ENCODE results near the gene ZBTB20. TPM values are rescaled to one million over a fixed set of nuclear protein-coding genes. Genes with fewer than 3 reads are reported as not detected.

Gene ZBTB20
- total and polyA plus RNA-seq, 2 donors (not counting 1 experiment from before 2014, with no cell fraction given), result 4.0 to 123 TPM

DNA sequence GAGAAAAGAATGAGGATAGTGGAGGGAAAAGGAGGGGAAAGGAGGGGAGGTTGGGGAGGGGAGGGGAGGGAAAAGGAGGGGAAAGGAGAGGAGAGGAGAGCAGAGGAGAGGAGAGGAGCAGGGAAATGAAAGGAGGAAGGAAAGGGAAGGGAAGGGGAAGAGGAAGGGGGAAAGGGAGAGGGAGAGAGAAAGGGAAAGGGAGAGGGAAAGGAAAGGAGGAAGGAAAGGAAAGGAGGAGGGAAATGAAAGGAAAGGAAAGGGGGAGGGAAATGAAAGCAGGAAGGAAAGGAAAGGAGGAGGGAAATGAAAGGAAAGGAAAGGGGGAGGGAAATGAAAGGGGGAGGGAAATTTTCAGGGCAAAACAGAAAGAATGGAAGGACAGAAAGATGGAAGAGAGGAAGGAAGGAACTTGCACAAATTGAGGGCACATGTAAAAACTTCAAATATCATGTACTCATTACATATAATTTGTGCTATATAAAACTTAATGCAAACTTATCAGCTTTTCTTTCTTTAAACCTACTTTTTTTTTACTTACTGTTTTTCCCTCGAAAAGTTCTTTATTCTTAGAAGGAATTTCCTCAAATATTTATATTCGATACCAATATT is 148.0 kb downstream of the ZBTB20 start:
- Mint-ChIP-seq H3K4me3 (no peak overlapping the region), H3K27ac (no peak overlapping the region), H3K9me3 (ENCODE audit: insufficient read depth) (peaks cover 6% of the 10 kb centered on the region), H3K27me3 (no peaks in the 10 kb centered on the region), H3K4me1 (peaks cover 6% of the 10 kb centered on the region)
- no CpG with 5 or more reads among the region's 2 CpGs for WGBS (ENCODE audit: insufficient coverage)
- DNase-seq (no peak), ATAC-seq (ENCODE audit: low read depth) (no peak)
- H3K27ac ChIP-seq (ENCODE audit: low read length in 2 of 2), result no peak overlapping the region
- CTCF ChIA-PET, result no interaction called here
- no peak overlapping the region for H3K4me3 ChIP-seq (ENCODE audit: control extremely low read depth in 1 of 5, extremely low read depth in 1 of 5, insufficient read depth in 1 of 5, low read depth in 2 of 5, low read length in 4 of 5)
- H3K9me3 ChIP-seq (ENCODE audit: control extremely low read depth in 1 of 3, control insufficient read depth in 2 of 3, insufficient read depth in 1 of 3, low read length in 2 of 3), result peaks cover 0 to 3% (median 2%) of the 10 kb centered on the region in 3 donors
- H4K20me1 ChIP-seq (ENCODE audit: control insufficient read depth, insufficient read depth, low read length, poor library complexity, severe bottlenecking), result no peaks in the 10 kb centered on the region
- H3K36me3 ChIP-seq (replicated peaks in 1 of 2; ENCODE audit: control extremely low read depth in 1 of 2, control insufficient read depth in 1 of 2, extremely low read depth in 1 of 2, insufficient read depth in 2 of 2, low read length in 1 of 2), result peaks cover 0 to 1% of the 10 kb centered on the region in 2 experiments
- H3K4me2 ChIP-seq (replicated peaks; ENCODE audit: low read depth, low read length, poor library complexity, severe bottlenecking), result no peak overlapping the region
- intact Hi-C loops (cut with micrococcal nuclease), result no loop called here
- no peak overlapping the region for H3K9ac ChIP-seq (ENCODE audit: low read length)
- no peaks in the 10 kb centered on the region for H3K4me1 ChIP-seq (ENCODE audit: control insufficient read depth in 2 of 2, insufficient read depth in 2 of 2, low read length in 2 of 2)
- TF ChIP-seq, protein P1, sequence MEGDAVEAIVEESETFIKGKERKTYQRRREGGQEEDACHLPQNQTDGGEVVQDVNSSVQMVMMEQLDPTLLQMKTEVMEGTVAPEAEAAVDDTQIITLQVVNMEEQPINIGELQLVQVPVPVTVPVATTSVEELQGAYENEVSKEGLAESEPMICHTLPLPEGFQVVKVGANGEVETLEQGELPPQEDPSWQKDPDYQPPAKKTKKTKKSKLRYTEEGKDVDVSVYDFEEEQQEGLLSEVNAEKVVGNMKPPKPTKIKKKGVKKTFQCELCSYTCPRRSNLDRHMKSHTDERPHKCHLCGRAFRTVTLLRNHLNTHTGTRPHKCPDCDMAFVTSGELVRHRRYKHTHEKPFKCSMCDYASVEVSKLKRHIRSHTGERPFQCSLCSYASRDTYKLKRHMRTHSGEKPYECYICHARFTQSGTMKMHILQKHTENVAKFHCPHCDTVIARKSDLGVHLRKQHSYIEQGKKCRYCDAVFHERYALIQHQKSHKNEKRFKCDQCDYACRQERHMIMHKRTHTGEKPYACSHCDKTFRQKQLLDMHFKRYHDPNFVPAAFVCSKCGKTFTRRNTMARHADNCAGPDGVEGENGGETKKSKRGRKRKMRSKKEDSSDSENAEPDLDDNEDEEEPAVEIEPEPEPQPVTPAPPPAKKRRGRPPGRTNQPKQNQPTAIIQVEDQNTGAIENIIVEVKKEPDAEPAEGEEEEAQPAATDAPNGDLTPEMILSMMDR (IDR thresholded peaks at IDR 0.05), result no peak
- TF ChIP-seq EZH2 (IDR thresholded peaks at IDR 0.05; ENCODE audit: borderline replicate concordance, insufficient read depth, low read depth, low read length, poor library complexity, severe bottlenecking), result no peak
- no peaks in the 10 kb centered on the region for H3K79me2 ChIP-seq (ENCODE audit: control insufficient read depth, insufficient read depth, low read length)
- H3K27me3 ChIP-seq (replicated peaks in 1 of 4; ENCODE audit: control extremely low read depth in 1 of 4, control insufficient read depth in 3 of 4, insufficient read depth in 4 of 4, low read length in 3 of 4), result no peaks in the 10 kb centered on the region
- H2AFZ ChIP-seq (ENCODE audit: insufficient read depth, low read depth, low read length, poor library complexity, severe bottlenecking), result no peak overlapping the region
- POLR2A ChIA-PET, result no interaction called here

DNA sequence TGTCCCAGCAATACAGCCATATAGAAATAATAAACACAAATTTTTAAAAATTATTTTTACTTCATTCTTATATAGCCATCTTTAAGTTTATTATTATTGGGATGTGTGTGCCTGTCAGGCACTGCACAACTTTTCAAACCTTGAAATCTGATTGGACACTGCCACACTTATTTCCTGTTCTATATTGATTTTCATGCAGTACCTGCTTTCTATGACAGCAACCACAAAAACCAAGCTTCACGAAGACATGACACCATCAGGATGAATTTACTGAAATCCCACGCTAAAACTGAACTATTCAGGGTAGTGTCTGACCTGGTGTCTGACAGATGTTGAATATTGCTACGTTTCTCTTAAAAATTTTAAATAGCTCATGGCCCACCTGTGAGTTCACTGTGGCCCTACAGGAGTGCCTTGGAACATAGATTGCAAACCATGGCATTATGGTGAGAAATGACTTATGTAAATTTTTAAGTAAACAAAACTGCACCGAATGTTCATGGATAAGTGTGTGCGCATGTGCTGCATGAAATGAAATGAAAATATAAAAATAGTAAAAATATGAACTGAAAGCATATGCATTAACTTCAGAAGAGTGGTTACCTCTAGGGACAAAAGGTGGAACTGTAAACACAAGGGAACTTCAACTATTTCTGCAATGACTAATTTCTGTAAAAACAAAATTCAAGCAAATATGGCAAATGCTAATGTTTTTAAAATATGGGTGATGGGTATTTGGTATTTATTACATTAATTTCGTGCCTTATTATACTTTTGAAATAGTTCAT is 152.3 kb downstream of the ZBTB20 start:
- Histone ChIP-seq H3K9ac (ENCODE audit: low read length) (no peak overlapping the region), H3K4me3 (ENCODE audit: control extremely low read depth in 1 of 5, extremely low read depth in 1 of 5, insufficient read depth in 1 of 5, low read depth in 2 of 5, low read length in 4 of 5) (no peak overlapping the region), H3K9me3 (ENCODE audit: control extremely low read depth in 1 of 3, control insufficient read depth in 2 of 3, insufficient read depth in 1 of 3, low read length in 2 of 3) (peaks cover 0 to 3% (median 2%) of the 10 kb centered on the region in 3 donors), H3K27ac (ENCODE audit: low read length in 2 of 2) (no peak overlapping the region), H3K4me2 (replicated peaks; ENCODE audit: low read depth, low read length, poor library complexity, severe bottlenecking) (no peak overlapping the region), H2AFZ (ENCODE audit: insufficient read depth, low read depth, low read length, poor library complexity, severe bottlenecking) (no peak overlapping the region), H3K4me1 (ENCODE audit: control insufficient read depth in 2 of 2, insufficient read depth in 2 of 2, low read length in 2 of 2) (no peaks in the 10 kb centered on the region), H3K36me3 (replicated peaks in 1 of 2; ENCODE audit: control extremely low read depth in 1 of 2, control insufficient read depth in 1 of 2, extremely low read depth in 1 of 2, insufficient read depth in 2 of 2, low read length in 1 of 2) (no peaks in the 10 kb centered on the region), H3K79me2 (ENCODE audit: control insufficient read depth, insufficient read depth, low read length) (no peaks in the 10 kb centered on the region), H4K20me1 (ENCODE audit: control insufficient read depth, insufficient read depth, low read length, poor library complexity, severe bottlenecking) (no peaks in the 10 kb centered on the region), H3K27me3 (replicated peaks in 1 of 4; ENCODE audit: control extremely low read depth in 1 of 4, control insufficient read depth in 3 of 4, insufficient read depth in 4 of 4, low read length in 3 of 4) (no peaks in the 10 kb centered on the region)
- Mint-ChIP-seq H3K27ac (no peak overlapping the region), H3K4me3 (no peak overlapping the region), H3K9me3 (ENCODE audit: insufficient read depth) (peaks cover 9% of the 10 kb centered on the region), H3K4me1 (peaks cover 6% of the 10 kb centered on the region), H3K27me3 (no peaks in the 10 kb centered on the region)
- 50% methylated on average over 1 of the region's 6 CpGs for WGBS (ENCODE audit: insufficient coverage)
- intact Hi-C loops (cut with micrococcal nuclease), result no loop called here
- DNase-seq (no peak), ATAC-seq (ENCODE audit: low read depth) (no peak)
- TF ChIP-seq, protein P1 (IDR thresholded peaks at IDR 0.05), result no peak
- no peak for TF ChIP-seq EZH2 (IDR thresholded peaks at IDR 0.05; ENCODE audit: borderline replicate concordance, insufficient read depth, low read depth, low read length, poor library complexity, severe bottlenecking)
- ChIA-PET CTCF (interaction anchor here (0.8 kb wide), 1 partner anchor 45 kb away, joined by 3 read pairs; no protein-coding TSS in a partner anchor), POLR2A (no interaction called here)

All from B cell (primary cell).